ENCODE results near the gene EBF3.

Gene EBF3

GRCh38 chr10:129869596-129870473 lies 94.2 kb downstream of the EBF3 start:
- DNase-seq: no peak

GRCh38 chr10:129868449-129869035 lies 95.5 kb downstream of the EBF3 start:
- DNase-seq: no peak

- DNase-seq: no peak
These were observed 96.4 kb downstream of the EBF3 start for GRCh38 chr10:129867631-129868179.

GRCh38 chr10:129866894-129867293 lies 97.2 kb downstream of the EBF3 start:
- no peak for DNase-seq

GRCh38 chr10:129865960-129866359 lies 98.1 kb downstream of the EBF3 start:
- no peak for DNase-seq

- DNase-seq: no peak
These were observed 98.7 kb downstream of the EBF3 start for GRCh38 chr10:129865413-129865812.

GRCh38 chr10:129864601-129865126 lies 99.4 kb downstream of the EBF3 start:
- no peak for DNase-seq

GRCh38 chr10:129864082-129864481 lies 100.0 kb downstream of the EBF3 start:
- DNase-seq: no peak

GRCh38 chr10:129863201-129863663 lies 100.8 kb downstream of the EBF3 start:
- DNase-seq: no peak

GRCh38 chr10:129861776-129862531 lies 102.1 kb downstream of the EBF3 start:
- DNase-seq: no peak

- DNase-seq: no peak
These were observed 103.7 kb downstream of the EBF3 start for GRCh38 chr10:129860396-129860795.

- DNase-seq: no peak
These were observed 104.5 kb downstream of the EBF3 start for GRCh38 chr10:129859536-129859935.

- no peak for DNase-seq
These were observed 106.7 kb downstream of the EBF3 start for GRCh38 chr10:129857242-129857960.

- DNase-seq: no peak
These were observed 108.1 kb downstream of the EBF3 start for GRCh38 chr10:129855836-129856563.

- DNase-seq: no peak
These were observed 109.0 kb downstream of the EBF3 start for GRCh38 chr10:129854796-129855705.

GRCh38 chr10:129854158-129854557 lies 109.9 kb downstream of the EBF3 start:
- no peak for DNase-seq

- DNase-seq: no peak
These were observed 110.5 kb downstream of the EBF3 start for GRCh38 chr10:129853562-129853903.

GRCh38 chr10:129852829-129853561 lies 111.1 kb downstream of the EBF3 start:
- DNase-seq: no peak

GRCh38 chr10:129851941-129852640 lies 112.0 kb downstream of the EBF3 start:
- no peak for DNase-seq
